Measurements from ENCODE around the gene AURKA.
"Not testable (repeated sequence)": the region's sequence is repeated elsewhere in the genome, so short reads cannot be mapped to it uniquely, and the experiment has no call there.

AURKA gene

GRCh38 chr20:56400001-56400640 lies 8.1 kb upstream of the AURKA start:
- Histone ChIP-seq H3K4me3 (ENCODE audit: low read length) (no peak overlapping the region), H3K36me3 (ENCODE audit: control insufficient read depth, insufficient read depth, low read length) (peaks cover 34% of the 10 kb centered on the region), H3K9ac (ENCODE audit: low read length) (no peak overlapping the region), H3K27me3 (ENCODE audit: control insufficient read depth, insufficient read depth, low read length) (no peaks in the 10 kb centered on the region), H3K4me1 (ENCODE audit: control insufficient read depth, insufficient read depth, low read length) (no peaks in the 10 kb centered on the region), H3K27ac (ENCODE audit: low read depth, low read length) (no peak overlapping the region)

- no peak overlapping the region for H3K4me3 ChIP-seq (ENCODE audit: low read length)
- H3K27ac ChIP-seq (ENCODE audit: low read depth, low read length): no peak overlapping the region
- H3K27me3 ChIP-seq (ENCODE audit: control insufficient read depth, insufficient read depth, low read length): no peaks in the 10 kb centered on the region
- peaks cover 24% of the 10 kb centered on the region for H3K36me3 ChIP-seq (ENCODE audit: control insufficient read depth, insufficient read depth, low read length)
- peaks cover 5% of the 10 kb centered on the region for H3K4me1 ChIP-seq (ENCODE audit: control insufficient read depth, insufficient read depth, low read length)
- no peak overlapping the region for H3K9ac ChIP-seq (ENCODE audit: low read length)
Observed at GRCh38 chr20:56395166-56395565, 3.2 kb upstream of the AURKA start.

- Histone ChIP-seq H3K27ac (ENCODE audit: low read depth, low read length) (no peak overlapping the region), H3K36me3 (ENCODE audit: control insufficient read depth, insufficient read depth, low read length) (peaks cover 16% of the 10 kb centered on the region), H3K4me3 (ENCODE audit: low read length) (peak overlapping the region; percentile 100), H3K27me3 (ENCODE audit: control insufficient read depth, insufficient read depth, low read length) (no peaks in the 10 kb centered on the region), H3K9ac (ENCODE audit: low read length) (no peak overlapping the region), H3K4me1 (ENCODE audit: control insufficient read depth, insufficient read depth, low read length) (peaks cover 5% of the 10 kb centered on the region)
Observed at GRCh38 chr20:56393653-56394052, 1.6 kb upstream of the AURKA start.

- peaks cover 5% of the 10 kb centered on the region for H3K4me1 ChIP-seq (ENCODE audit: control insufficient read depth, insufficient read depth, low read length)
Observed at GRCh38 chr20:56392881-56393482, 967 bp upstream of the AURKA start.

GRCh38 chr20:56391596-56392131 lies 351 bp downstream of the AURKA start:
- H3K27ac ChIP-seq (ENCODE audit: low read depth, low read length): peak overlapping the region; percentile 95
- H3K4me3 ChIP-seq (ENCODE audit: low read length): peak overlapping the region; percentile 87
- H3K36me3 ChIP-seq (ENCODE audit: control insufficient read depth, insufficient read depth, low read length): peaks cover 5% of the 10 kb centered on the region
- no peaks in the 10 kb centered on the region for H3K27me3 ChIP-seq (ENCODE audit: control insufficient read depth, insufficient read depth, low read length)
- no peak overlapping the region for H3K9ac ChIP-seq (ENCODE audit: low read length)
- peaks cover 5% of the 10 kb centered on the region for H3K4me1 ChIP-seq (ENCODE audit: control insufficient read depth, insufficient read depth, low read length)

More at GRCh38 chr20:56392881-56393482, 967 bp upstream of the AURKA start:
- H3K9ac ChIP-seq (ENCODE audit: low read length): peak overlapping the region; percentile 95
- peak overlapping the region; percentile 100 for H3K4me3 ChIP-seq (ENCODE audit: low read length)
- peaks cover 16% of the 10 kb centered on the region for H3K36me3 ChIP-seq (ENCODE audit: control insufficient read depth, insufficient read depth, low read length)
- H3K27me3 ChIP-seq (ENCODE audit: control insufficient read depth, insufficient read depth, low read length): no peaks in the 10 kb centered on the region
- peak overlapping the region; percentile 95 for H3K27ac ChIP-seq (ENCODE audit: low read depth, low read length)

- Histone ChIP-seq H3K4me3 (ENCODE audit: low read length) (peak overlapping the region; percentile 87), H3K36me3 (ENCODE audit: control insufficient read depth, insufficient read depth, low read length) (peaks cover 5% of the 10 kb centered on the region), H3K4me1 (ENCODE audit: control insufficient read depth, insufficient read depth, low read length) (peaks cover 5% of the 10 kb centered on the region), H3K27ac (ENCODE audit: low read depth, low read length) (no peak overlapping the region), H3K9ac (ENCODE audit: low read length) (no peak overlapping the region), H3K27me3 (ENCODE audit: control insufficient read depth, insufficient read depth, low read length) (no peaks in the 10 kb centered on the region)
Observed at GRCh38 chr20:56391037-56391436, 978 bp downstream of the AURKA start.

GRCh38 chr20:56390396-56390795 lies 1.6 kb downstream of the AURKA start:
- H3K9ac ChIP-seq (ENCODE audit: low read length); H3K4me3 ChIP-seq (ENCODE audit: low read length); H3K27ac ChIP-seq (ENCODE audit: low read depth, low read length); H3K36me3 ChIP-seq (ENCODE audit: control insufficient read depth, insufficient read depth, low read length); H3K4me1 ChIP-seq (ENCODE audit: control insufficient read depth, insufficient read depth, low read length); H3K27me3 ChIP-seq (ENCODE audit: control insufficient read depth, insufficient read depth, low read length): not testable (repeated sequence)

- no peak overlapping the region for H3K9ac ChIP-seq (ENCODE audit: low read length)
- no peaks in the 10 kb centered on the region for H3K36me3 ChIP-seq (ENCODE audit: control insufficient read depth, insufficient read depth, low read length)
- peaks cover 5% of the 10 kb centered on the region for H3K4me1 ChIP-seq (ENCODE audit: control insufficient read depth, insufficient read depth, low read length)
- H3K27me3 ChIP-seq (ENCODE audit: control insufficient read depth, insufficient read depth, low read length): no peaks in the 10 kb centered on the region
- no peak overlapping the region for H3K27ac ChIP-seq (ENCODE audit: low read depth, low read length)
- H3K4me3 ChIP-seq (ENCODE audit: low read length): no peak overlapping the region
Observed at GRCh38 chr20:56389807-56390206, 2.2 kb downstream of the AURKA start.

- Histone ChIP-seq H3K4me3 (ENCODE audit: low read length) (no peak overlapping the region), H3K4me1 (ENCODE audit: control insufficient read depth, insufficient read depth, low read length) (peaks cover 4% of the 10 kb centered on the region), H3K36me3 (ENCODE audit: control insufficient read depth, insufficient read depth, low read length) (no peaks in the 10 kb centered on the region), H3K9ac (ENCODE audit: low read length) (no peak overlapping the region), H3K27ac (ENCODE audit: low read depth, low read length) (no peak overlapping the region), H3K27me3 (ENCODE audit: control insufficient read depth, insufficient read depth, low read length) (no peaks in the 10 kb centered on the region)
Observed at GRCh38 chr20:56388882-56389281, 3.1 kb downstream of the AURKA start.

- no peak overlapping the region for H3K27ac ChIP-seq (ENCODE audit: low read depth, low read length)
- no peaks in the 10 kb centered on the region for H3K27me3 ChIP-seq (ENCODE audit: control insufficient read depth, insufficient read depth, low read length)
- no peak overlapping the region for H3K4me3 ChIP-seq (ENCODE audit: low read length)
- no peak overlapping the region for H3K9ac ChIP-seq (ENCODE audit: low read length)
- H3K36me3 ChIP-seq (ENCODE audit: control insufficient read depth, insufficient read depth, low read length): peaks cover 2% of the 10 kb centered on the region
- no peaks in the 10 kb centered on the region for H3K4me1 ChIP-seq (ENCODE audit: control insufficient read depth, insufficient read depth, low read length)
Observed at GRCh38 chr20:56386219-56386618, 5.8 kb downstream of the AURKA start.

- Histone ChIP-seq H3K36me3 (ENCODE audit: control insufficient read depth, insufficient read depth, low read length) (peaks cover 2% of the 10 kb centered on the region), H3K27me3 (ENCODE audit: control insufficient read depth, insufficient read depth, low read length) (no peaks in the 10 kb centered on the region), H3K27ac (ENCODE audit: low read depth, low read length) (no peak overlapping the region), H3K9ac (ENCODE audit: low read length) (no peak overlapping the region), H3K4me1 (ENCODE audit: control insufficient read depth, insufficient read depth, low read length) (no peaks in the 10 kb centered on the region), H3K4me3 (ENCODE audit: low read length) (no peak overlapping the region)
Observed at GRCh38 chr20:56385130-56385529, 6.9 kb downstream of the AURKA start.

- H3K36me3 ChIP-seq (ENCODE audit: control insufficient read depth, insufficient read depth, low read length): peaks cover 2% of the 10 kb centered on the region
- H3K27ac ChIP-seq (ENCODE audit: low read depth, low read length): no peak overlapping the region
- no peaks in the 10 kb centered on the region for H3K4me1 ChIP-seq (ENCODE audit: control insufficient read depth, insufficient read depth, low read length)
- H3K9ac ChIP-seq (ENCODE audit: low read length): no peak overlapping the region
- no peak overlapping the region for H3K4me3 ChIP-seq (ENCODE audit: low read length)
- no peaks in the 10 kb centered on the region for H3K27me3 ChIP-seq (ENCODE audit: control insufficient read depth, insufficient read depth, low read length)
Observed at GRCh38 chr20:56383334-56383733, 8.7 kb downstream of the AURKA start.

- no peaks in the 10 kb centered on the region for H3K4me1 ChIP-seq (ENCODE audit: control insufficient read depth, insufficient read depth, low read length)
- H3K36me3 ChIP-seq (ENCODE audit: control insufficient read depth, insufficient read depth, low read length): peaks cover 2% of the 10 kb centered on the region
- H3K27me3 ChIP-seq (ENCODE audit: control insufficient read depth, insufficient read depth, low read length): no peaks in the 10 kb centered on the region
- no peak overlapping the region for H3K9ac ChIP-seq (ENCODE audit: low read length)
- H3K27ac ChIP-seq (ENCODE audit: low read depth, low read length): no peak overlapping the region
- no peak overlapping the region for H3K4me3 ChIP-seq (ENCODE audit: low read length)
Observed at GRCh38 chr20:56382696-56383095, 9.3 kb downstream of the AURKA start.

Data from rectal smooth muscle tissue (tissue), 1 donor.